Activated CD4-positive, alpha-beta T cell treated with anti-CD3 and anti-CD28 coated beads, Interleukin-2, Interleukin-4, amounts not matched to agents 100 ng/mL and 50 ng/mL, durations not matched to agents 16 hours and 8 hours (primary cell): ENCODE measurements around the gene CSAD.
"Not testable (repeated sequence)": the region's sequence is repeated elsewhere in the genome, so short reads cannot be mapped to it uniquely, and the experiment has no call there.

Source experiments
- DNase-seq: peaks from one replicate; pipeline ENCODE4 v3.0.0-alpha.2; 2020; ENCODE audit warnings: low spot score

The CSAD gene

GRCh38 chr12:53145383-53146260, 35.1 kb downstream of the CSAD start:
- DNase-seq = no peak

- DNase-seq = no peak
Observed at GRCh38 chr12:53143355-53143754, 37.4 kb downstream of the CSAD start.

- no peak for DNase-seq
Observed at GRCh38 chr12:53133722-53134121, 47.0 kb downstream of the CSAD start.

GRCh38 chr12:53131844-53132243, 48.9 kb downstream of the CSAD start:
- DNase-seq = no peak

GRCh38 chr12:53128780-53129569, 51.8 kb downstream of the CSAD start:
- no peak for DNase-seq

GRCh38 chr12:53127169-53127568, 53.6 kb downstream of the CSAD start:
- no peak for DNase-seq

- DNase-seq = no peak
Observed at GRCh38 chr12:53124352-53124723, 56.4 kb downstream of the CSAD start.

GRCh38 chr12:53123578-53124351, 57.0 kb downstream of the CSAD start:
- no peak for DNase-seq

GRCh38 chr12:53122961-53123468, 57.7 kb downstream of the CSAD start:
- DNase-seq = no peak

GRCh38 chr12:53120685-53121525, 59.8 kb downstream of the CSAD start:
- no peak for DNase-seq

- DNase-seq = no peak
Observed at GRCh38 chr12:53118751-53119300, 61.9 kb downstream of the CSAD start.

- no peak for DNase-seq
Observed at GRCh38 chr12:53115891-53116648, 64.7 kb downstream of the CSAD start.

GRCh38 chr12:53115112-53115890, 65.4 kb downstream of the CSAD start:
- no peak for DNase-seq

- no peak for DNase-seq
Observed at GRCh38 chr12:53113951-53114350, 66.8 kb downstream of the CSAD start.

- DNase-seq = no peak
Observed at GRCh38 chr12:53113136-53113705, 67.5 kb downstream of the CSAD start.

- not testable (repeated sequence) for DNase-seq
Observed at GRCh38 chr12:53112431-53112830, 68.3 kb downstream of the CSAD start.
